WTC11 (cell line): ENCODE data around the gene DPP7. TPM values are rescaled to one million over a fixed set of nuclear protein-coding genes. Genes with fewer than 3 reads are reported as not detected.
"Not testable (repeated sequence)": the region's sequence is repeated elsewhere in the genome, so short reads cannot be mapped to it uniquely, and the experiment has no call there.

Experiments
- ATAC-seq: fragments of 200-7000 bp; cut with Tn5 transposase; 2 replicates; pipeline ENCODE4 v1.10.0; 2021; ENCODE audit warnings: mild to moderate bottlenecking, moderate library complexity
- CTCF ChIA-PET: fragments of 300-600 bp; sonication (Branson Sonifier 250); formaldehyde crosslinking; loops from one replicate; lab custom pipeline; 2021; ENCODE audit warnings: antibody characterized with exemption; lab: Charles Lee
- POLR2A ChIA-PET: fragments of 350-600 bp; sonication (Branson Sonifier 250); formaldehyde crosslinking; loops from one replicate; lab custom pipeline; 2021; ENCODE audit warnings: antibody characterized with exemption; lab: Charles Lee
- DNase-seq: peaks from one replicate; pipeline ENCODE4 v3.0.0; 2021; ENCODE audit warnings: low spot score
- H3K27ac Mint-ChIP-seq: 2 replicates; pipeline ENCODE4 v1.8.0; 2021; ENCODE audit warnings: mixed read lengths
- H3K27me3 Mint-ChIP-seq: 2 replicates; pipeline ENCODE4 v1.8.0; 2021; ENCODE audit warnings: low read depth, mild to moderate bottlenecking, moderate library complexity, mixed read lengths
- H3K36me3 Mint-ChIP-seq: 2 replicates; pipeline ENCODE4 v1.8.0; 2021; ENCODE audit warnings: mixed read lengths
- H3K4me1 Mint-ChIP-seq: 2 replicates; pipeline ENCODE4 v1.8.0; 2022; ENCODE audit warnings: mixed read lengths
- H3K4me3 Mint-ChIP-seq: 2 replicates; pipeline ENCODE4 v1.8.0; 2021; ENCODE audit warnings: mild to moderate bottlenecking, moderate library complexity, mixed read lengths
- H3K9me3 Mint-ChIP-seq: 2 replicates; pipeline ENCODE4 v1.8.0; 2021; ENCODE audit warnings: mixed read lengths
- FOXK1 ChIP-seq: sonication (generic); formaldehyde crosslinking; IDR thresholded peaks from 2 replicates; pipeline ENCODE4 v1.8.0; 2022; ENCODE audit warnings: mild to moderate bottlenecking, moderate library complexity, missing genetic modification reagents
- GRHL2 ChIP-seq: fragments of 250-450 bp; sonication (Bioruptor Pico); IDR thresholded peaks from 2 replicates; pipeline ENCODE4 v1.8.0; 2022; ENCODE audit warnings: mild to moderate bottlenecking, moderate library complexity; ENCODE audit not compliant: insufficient replicate concordance, severe bottlenecking
- total RNA-seq: library from RNA; stranded (reverse); gene quantifications from 3 replicates; pipeline ENCODE4 v1.2.3, GENCODE V29; 2021
- TF ChIP-seq, protein P1 (sequence below): sonication (generic); formaldehyde crosslinking; IDR thresholded peaks from 2 replicates; pipeline ENCODE4 v1.8.0; 2022; ENCODE audit warnings: mild to moderate bottlenecking, missing genetic modification reagents
- TF ChIP-seq, protein P2 (sequence below): sonication (generic); formaldehyde crosslinking; IDR thresholded peaks from 2 replicates; pipeline ENCODE4 v1.8.0; 2022; ENCODE audit warnings: missing genetic modification reagents
- TF ChIP-seq, protein P3 (sequence below): fragments of 250-450 bp; sonication (Bioruptor Pico); IDR thresholded peaks from 2 replicates; pipeline ENCODE4 v1.9.0; 2021; ENCODE audit warnings: mild to moderate bottlenecking
- TF ChIP-seq, protein P4 (sequence below): sonication (generic); formaldehyde crosslinking; IDR thresholded peaks from 2 replicates; pipeline ENCODE4 v1.8.1; 2023; ENCODE audit warnings: mild to moderate bottlenecking, missing genetic modification reagents, borderline replicate concordance

DPP7 gene
- total RNA-seq, 1 experiment from 2014 or later: 38.9 TPM

DNA sequence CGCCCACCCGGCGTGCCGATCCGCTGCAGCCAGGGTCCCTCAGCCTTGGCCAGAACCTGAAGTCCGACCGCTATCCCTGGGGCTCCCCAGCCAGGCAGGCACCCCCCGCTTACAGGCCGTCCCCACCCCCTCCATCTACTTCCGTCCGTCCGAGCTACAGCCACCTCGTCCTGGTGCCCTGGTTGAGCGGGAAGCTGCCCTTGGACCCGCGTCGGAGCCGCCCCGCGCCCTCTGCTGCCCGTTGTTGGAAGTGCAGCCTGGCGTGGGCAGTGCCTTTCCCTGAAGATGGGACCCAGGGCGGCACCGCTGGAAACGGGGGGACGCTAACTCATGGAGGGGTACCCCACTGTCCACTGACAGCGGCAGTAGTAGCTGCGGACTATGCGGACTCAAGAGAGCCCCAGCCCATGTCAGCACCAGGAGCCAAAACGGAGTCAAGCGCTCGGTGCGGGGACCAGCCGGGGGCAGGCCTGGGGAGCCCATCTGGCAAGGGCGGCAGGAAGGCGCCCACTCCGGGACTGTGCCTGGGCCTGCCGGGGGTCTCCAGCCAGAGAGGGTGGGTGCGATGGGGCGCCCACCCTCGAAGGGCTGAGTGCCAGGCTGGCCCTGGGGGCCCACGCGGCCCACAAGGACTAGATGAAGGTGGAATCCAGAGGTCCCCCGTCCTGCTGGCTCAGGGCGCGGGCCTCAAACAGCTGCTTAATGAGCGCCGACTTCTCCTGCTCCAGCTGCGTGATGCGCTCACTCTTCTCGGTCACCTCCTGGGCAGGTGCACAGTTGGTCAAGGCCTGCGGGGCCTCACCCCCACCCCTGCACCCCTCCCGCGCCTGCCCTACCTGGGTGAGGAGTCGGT is 50.3 kb downstream of the DPP7 start (continued):
- TF ChIP-seq, protein P1, sequence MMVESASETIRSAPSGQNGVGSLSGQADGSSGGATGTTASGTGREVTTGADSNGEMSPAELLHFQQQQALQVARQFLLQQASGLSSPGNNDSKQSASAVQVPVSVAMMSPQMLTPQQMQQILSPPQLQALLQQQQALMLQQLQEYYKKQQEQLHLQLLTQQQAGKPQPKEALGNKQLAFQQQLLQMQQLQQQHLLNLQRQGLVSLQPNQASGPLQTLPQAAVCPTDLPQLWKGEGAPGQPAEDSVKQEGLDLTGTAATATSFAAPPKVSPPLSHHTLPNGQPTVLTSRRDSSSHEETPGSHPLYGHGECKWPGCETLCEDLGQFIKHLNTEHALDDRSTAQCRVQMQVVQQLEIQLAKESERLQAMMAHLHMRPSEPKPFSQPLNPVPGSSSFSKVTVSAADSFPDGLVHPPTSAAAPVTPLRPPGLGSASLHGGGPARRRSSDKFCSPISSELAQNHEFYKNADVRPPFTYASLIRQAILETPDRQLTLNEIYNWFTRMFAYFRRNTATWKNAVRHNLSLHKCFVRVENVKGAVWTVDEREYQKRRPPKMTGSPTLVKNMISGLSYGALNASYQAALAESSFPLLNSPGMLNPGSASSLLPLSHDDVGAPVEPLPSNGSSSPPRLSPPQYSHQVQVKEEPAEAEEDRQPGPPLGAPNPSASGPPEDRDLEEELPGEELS (CRISPR knock-in tag): 0 out of 2 replicates have a peak, but pooled peaks have one; percentile 19
- TF ChIP-seq FOXK1 (CRISPR knock-in tag): 0 out of 2 replicates have a peak, but pooled peaks have one; percentile 16

DNA sequence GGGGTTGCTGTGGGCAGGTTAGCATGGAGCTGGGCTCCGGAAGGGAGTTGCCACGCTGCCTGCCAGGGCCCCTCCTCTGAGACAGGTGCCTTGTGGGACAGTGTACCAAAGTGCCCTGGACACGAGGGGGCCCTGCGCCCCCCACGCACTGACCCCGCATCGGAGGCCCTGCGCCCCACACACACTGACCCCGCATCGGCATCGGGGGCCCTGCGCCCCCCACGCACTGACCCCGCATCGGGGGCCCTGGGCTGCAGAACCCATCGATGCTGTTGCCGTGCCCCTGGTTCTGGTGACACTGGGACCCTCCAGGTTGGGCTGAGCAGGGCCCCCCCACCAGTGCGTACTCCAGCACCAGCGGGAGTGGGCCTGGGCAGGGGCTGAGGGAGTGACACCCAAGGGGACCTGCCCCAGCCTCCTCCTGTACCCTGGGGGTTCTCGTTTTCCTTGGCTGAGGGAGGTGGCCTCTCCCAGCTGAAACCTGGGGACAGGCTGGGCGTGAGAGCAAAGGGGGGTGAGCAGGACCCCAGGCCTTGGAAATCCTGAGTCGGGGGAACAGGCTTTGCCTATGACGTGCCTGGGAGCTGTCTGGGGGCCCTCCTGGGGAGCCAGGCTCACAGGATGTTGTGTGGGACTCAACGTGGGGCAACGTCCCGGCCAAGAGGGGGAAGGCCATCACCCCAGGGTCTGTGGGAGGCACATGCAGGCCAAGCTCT is 51.1 kb downstream of the DPP7 start:
- Mint-ChIP-seq H3K9me3 (no peaks in the 10 kb centered on the region), H3K27me3 (peaks cover 6% of the 10 kb centered on the region), H3K4me1 (peaks cover 8% of the 10 kb centered on the region), H3K4me3 (no peak overlapping the region), H3K36me3 (peaks cover 3% of the 10 kb centered on the region), H3K27ac (no peak overlapping the region)
- POLR2A ChIA-PET: interaction anchor here (0.6 kb wide), 1 partner anchor 220 kb away, joined by 7 read pairs; no protein-coding TSS in a partner anchor
- DNase-seq: no peak
- no peak for ATAC-seq
- CTCF ChIA-PET: interaction anchor here (0.5 to 10.4 kb wide), 56 partner anchors 7 to 736 kb away, joined by 3 to 240 read pairs (median 5); partner anchors contain the start of genes ENTPD2, FUT7, GPSM1 and LCN8
- TF ChIP-seq GRHL2 (CRISPR knock-in tag): no peak
- TF ChIP-seq, protein P2, sequence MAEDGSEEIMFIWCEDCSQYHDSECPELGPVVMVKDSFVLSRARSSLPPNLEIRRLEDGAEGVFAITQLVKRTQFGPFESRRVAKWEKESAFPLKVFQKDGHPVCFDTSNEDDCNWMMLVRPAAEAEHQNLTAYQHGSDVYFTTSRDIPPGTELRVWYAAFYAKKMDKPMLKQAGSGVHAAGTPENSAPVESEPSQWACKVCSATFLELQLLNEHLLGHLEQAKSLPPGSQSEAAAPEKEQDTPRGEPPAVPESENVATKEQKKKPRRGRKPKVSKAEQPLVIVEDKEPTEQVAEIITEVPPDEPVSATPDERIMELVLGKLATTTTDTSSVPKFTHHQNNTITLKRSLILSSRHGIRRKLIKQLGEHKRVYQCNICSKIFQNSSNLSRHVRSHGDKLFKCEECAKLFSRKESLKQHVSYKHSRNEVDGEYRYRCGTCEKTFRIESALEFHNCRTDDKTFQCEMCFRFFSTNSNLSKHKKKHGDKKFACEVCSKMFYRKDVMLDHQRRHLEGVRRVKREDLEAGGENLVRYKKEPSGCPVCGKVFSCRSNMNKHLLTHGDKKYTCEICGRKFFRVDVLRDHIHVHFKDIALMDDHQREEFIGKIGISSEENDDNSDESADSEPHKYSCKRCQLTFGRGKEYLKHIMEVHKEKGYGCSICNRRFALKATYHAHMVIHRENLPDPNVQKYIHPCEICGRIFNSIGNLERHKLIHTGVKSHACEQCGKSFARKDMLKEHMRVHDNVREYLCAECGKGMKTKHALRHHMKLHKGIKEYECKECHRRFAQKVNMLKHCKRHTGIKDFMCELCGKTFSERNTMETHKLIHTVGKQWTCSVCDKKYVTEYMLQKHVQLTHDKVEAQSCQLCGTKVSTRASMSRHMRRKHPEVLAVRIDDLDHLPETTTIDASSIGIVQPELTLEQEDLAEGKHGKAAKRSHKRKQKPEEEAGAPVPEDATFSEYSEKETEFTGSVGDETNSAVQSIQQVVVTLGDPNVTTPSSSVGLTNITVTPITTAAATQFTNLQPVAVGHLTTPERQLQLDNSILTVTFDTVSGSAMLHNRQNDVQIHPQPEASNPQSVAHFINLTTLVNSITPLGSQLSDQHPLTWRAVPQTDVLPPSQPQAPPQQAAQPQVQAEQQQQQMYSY (CRISPR knock-in tag): peak; percentile 47; the same call in 1 of the 2 replicates

DNA sequence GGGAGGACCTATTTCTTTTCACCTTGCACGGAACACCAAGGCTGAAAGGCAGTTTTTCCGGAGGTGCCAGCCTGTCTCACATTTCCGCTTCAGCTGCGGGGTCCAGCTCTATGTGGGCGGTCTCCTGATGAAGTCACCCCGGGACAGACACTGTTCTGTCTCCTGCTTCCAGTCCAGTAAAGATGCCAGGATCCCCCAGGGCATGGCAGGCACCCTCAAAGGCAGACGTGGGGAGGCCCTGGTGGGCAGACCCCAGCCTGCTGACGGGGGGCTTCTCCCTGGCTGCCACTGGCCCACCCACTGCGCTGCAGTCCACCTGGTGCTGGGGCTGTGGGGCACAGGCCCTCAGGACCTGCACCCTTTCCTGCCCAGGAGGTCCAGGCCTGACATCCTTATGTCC is 51.7 kb downstream of the DPP7 start:
- POLR2A ChIA-PET, H3K27me3 Mint-ChIP-seq, H3K4me1 Mint-ChIP-seq, H3K4me3 Mint-ChIP-seq, ATAC-seq, H3K27ac Mint-ChIP-seq, H3K36me3 Mint-ChIP-seq, DNase-seq, H3K9me3 Mint-ChIP-seq: not testable (repeated sequence)
- CTCF ChIA-PET: interaction anchor here (1.4 to 9.8 kb wide), 6 partner anchors 6 to 138 kb away, joined by 4 to 240 read pairs (median 9); partner anchors contain the start of genes ENTPD2, PAXX and TPRN

DNA sequence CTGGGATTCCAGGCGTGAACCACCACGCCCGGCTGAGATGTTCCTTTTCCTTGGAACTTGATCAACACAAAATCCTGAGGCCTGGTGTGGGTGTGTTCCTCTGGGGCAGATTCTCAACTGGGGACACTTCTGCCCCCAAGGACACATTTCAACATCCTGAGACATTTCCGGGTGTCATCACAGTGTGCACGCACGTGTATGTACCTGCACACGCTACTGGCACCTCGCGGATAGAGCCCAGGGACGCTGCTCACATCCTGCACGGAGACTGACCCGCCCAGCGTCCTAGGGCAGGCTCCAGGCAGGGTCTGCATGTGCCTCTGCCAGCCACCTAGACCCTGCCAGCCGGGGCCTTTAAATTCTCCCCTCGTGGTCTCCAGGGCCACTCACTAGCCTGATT is 52.1 kb downstream of the DPP7 start:
- DNase-seq: no peak
- Mint-ChIP-seq H3K27ac (no peak overlapping the region), H3K4me3 (no peak overlapping the region), H3K4me1 (no peaks in the 10 kb centered on the region), H3K27me3 (peaks cover 6% of the 10 kb centered on the region), H3K9me3 (no peaks in the 10 kb centered on the region), H3K36me3 (peaks cover 3% of the 10 kb centered on the region)
- POLR2A ChIA-PET: no interaction called here
- CTCF ChIA-PET: interaction anchor here (2.1 to 2.4 kb wide), 2 partner anchors 28 to 71 kb away, joined by 9 to 33 read pairs; partner anchors contain the start of gene PAXX
- TF ChIP-seq, protein P3, sequence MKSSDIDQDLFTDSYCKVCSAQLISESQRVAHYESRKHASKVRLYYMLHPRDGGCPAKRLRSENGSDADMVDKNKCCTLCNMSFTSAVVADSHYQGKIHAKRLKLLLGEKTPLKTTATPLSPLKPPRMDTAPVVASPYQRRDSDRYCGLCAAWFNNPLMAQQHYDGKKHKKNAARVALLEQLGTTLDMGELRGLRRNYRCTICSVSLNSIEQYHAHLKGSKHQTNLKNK (CRISPR knock-in tag): no peak
- TF ChIP-seq, protein P4, sequence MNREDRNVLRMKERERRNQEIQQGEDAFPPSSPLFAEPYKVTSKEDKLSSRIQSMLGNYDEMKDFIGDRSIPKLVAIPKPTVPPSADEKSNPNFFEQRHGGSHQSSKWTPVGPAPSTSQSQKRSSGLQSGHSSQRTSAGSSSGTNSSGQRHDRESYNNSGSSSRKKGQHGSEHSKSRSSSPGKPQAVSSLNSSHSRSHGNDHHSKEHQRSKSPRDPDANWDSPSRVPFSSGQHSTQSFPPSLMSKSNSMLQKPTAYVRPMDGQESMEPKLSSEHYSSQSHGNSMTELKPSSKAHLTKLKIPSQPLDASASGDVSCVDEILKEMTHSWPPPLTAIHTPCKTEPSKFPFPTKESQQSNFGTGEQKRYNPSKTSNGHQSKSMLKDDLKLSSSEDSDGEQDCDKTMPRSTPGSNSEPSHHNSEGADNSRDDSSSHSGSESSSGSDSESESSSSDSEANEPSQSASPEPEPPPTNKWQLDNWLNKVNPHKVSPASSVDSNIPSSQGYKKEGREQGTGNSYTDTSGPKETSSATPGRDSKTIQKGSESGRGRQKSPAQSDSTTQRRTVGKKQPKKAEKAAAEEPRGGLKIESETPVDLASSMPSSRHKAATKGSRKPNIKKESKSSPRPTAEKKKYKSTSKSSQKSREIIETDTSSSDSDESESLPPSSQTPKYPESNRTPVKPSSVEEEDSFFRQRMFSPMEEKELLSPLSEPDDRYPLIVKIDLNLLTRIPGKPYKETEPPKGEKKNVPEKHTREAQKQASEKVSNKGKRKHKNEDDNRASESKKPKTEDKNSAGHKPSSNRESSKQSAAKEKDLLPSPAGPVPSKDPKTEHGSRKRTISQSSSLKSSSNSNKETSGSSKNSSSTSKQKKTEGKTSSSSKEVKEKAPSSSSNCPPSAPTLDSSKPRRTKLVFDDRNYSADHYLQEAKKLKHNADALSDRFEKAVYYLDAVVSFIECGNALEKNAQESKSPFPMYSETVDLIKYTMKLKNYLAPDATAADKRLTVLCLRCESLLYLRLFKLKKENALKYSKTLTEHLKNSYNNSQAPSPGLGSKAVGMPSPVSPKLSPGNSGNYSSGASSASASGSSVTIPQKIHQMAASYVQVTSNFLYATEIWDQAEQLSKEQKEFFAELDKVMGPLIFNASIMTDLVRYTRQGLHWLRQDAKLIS: no peak
- ATAC-seq: no peak

Other genes starting within 250 kb of the DPP7 start
- 312 to 334 TPM (median 328 TPM) in 3 replicates for gene EDF1, start 248.4 kb downstream of the DPP7 start, total RNA-seq
- gene TRAF2, start 228.2 kb downstream of the DPP7 start, total RNA-seq: 55.0 to 62.5 TPM (median 61.3 TPM) in 3 replicates
- 58.2 to 70.5 TPM (median 63.9 TPM) in 3 replicates for gene FBXW5, start 170.0 kb downstream of the DPP7 start, total RNA-seq
- 0.85 to 1.7 TPM (median 1.5 TPM) in 3 replicates for gene C8G, start 169.5 kb downstream of the DPP7 start, total RNA-seq
- 1.9 to 4.7 TPM (median 3.4 TPM) in 3 replicates for gene LCN12, start 162.5 kb downstream of the DPP7 start, total RNA-seq
- gene PTGDS, start 137.2 kb downstream of the DPP7 start, total RNA-seq: 2.2 to 4.0 TPM (median 2.9 TPM) in 3 replicates
- gene LCNL1, start 131.7 kb downstream of the DPP7 start, total RNA-seq: 0.27 to 0.50 TPM (median 0.34 TPM) in 3 replicates
- 44.1 to 45.3 TPM (median 44.6 TPM) in 3 replicates for gene PAXX, start 122.3 kb downstream of the DPP7 start, total RNA-seq
- gene CLIC3, start 118.2 kb downstream of the DPP7 start, total RNA-seq: 0.31 to 0.41 TPM in 2 of 3 replicates, not detected in the other
- gene ABCA2, start 86.5 kb downstream of the DPP7 start, total RNA-seq: 19.2 to 28.3 TPM (median 25.9 TPM) in 3 replicates
- not detected in 3 replicates for gene FUT7, start 82.6 kb downstream of the DPP7 start, total RNA-seq
- 64.3 to 68.8 TPM (median 64.5 TPM) in 3 replicates for gene NPDC1, start 68.6 kb downstream of the DPP7 start, total RNA-seq
- gene ENTPD2, start 60.7 kb downstream of the DPP7 start, total RNA-seq: 8.3 to 9.6 TPM (median 9.2 TPM) in 3 replicates
- gene SAPCD2, start 44.2 kb downstream of the DPP7 start, total RNA-seq: 52.0 to 67.0 TPM (median 53.6 TPM) in 3 replicates
- 12.1 to 17.7 TPM (median 14.3 TPM) in 3 replicates for gene UAP1L1, start 37.2 kb downstream of the DPP7 start, total RNA-seq
- gene MAN1B1, start 27.7 kb downstream of the DPP7 start, total RNA-seq: 44.9 to 57.1 TPM (median 47.1 TPM) in 3 replicates
- gene GRIN1, start 24.4 kb upstream of the DPP7 start, total RNA-seq: 4.0 to 6.6 TPM (median 4.1 TPM) in 3 replicates
- 1.1 to 2.2 TPM (median 2.1 TPM) in 3 replicates for gene LRRC26, start 55.3 kb upstream of the DPP7 start, total RNA-seq
- not detected in 3 replicates for gene TMEM210, start 57.3 kb upstream of the DPP7 start, total RNA-seq
- 61.0 to 80.9 TPM (median 61.2 TPM) in 3 replicates for gene ANAPC2, start 73.8 kb upstream of the DPP7 start, total RNA-seq
- gene SSNA1, start 73.9 kb upstream of the DPP7 start, total RNA-seq: 102 to 105 TPM (median 103 TPM) in 3 replicates
- 33.4 to 43.1 TPM (median 38.1 TPM) in 3 replicates for gene TPRN, start 86.0 kb upstream of the DPP7 start, total RNA-seq
- gene TMEM203, start 90.9 kb upstream of the DPP7 start, total RNA-seq: 46.7 to 50.6 TPM (median 47.4 TPM) in 3 replicates
- gene NDOR1, start 91.0 kb upstream of the DPP7 start, total RNA-seq: 40.3 to 49.0 TPM (median 43.2 TPM) in 3 replicates
- gene RNF208, start 107.5 kb upstream of the DPP7 start, total RNA-seq: 13.3 to 14.8 TPM (median 14.3 TPM) in 3 replicates
- 2.8 to 3.5 TPM (median 2.9 TPM) in 3 replicates for gene CYSRT1, start 110.4 kb upstream of the DPP7 start, total RNA-seq
- 0.32 to 0.59 TPM (median 0.41 TPM) in 3 replicates for gene RNF224, start 112.8 kb upstream of the DPP7 start, total RNA-seq
- 0.13 to 0.23 TPM (median 0.14 TPM) in 3 replicates for gene SLC34A3, start 116.2 kb upstream of the DPP7 start, total RNA-seq
- 373 to 376 TPM (median 375 TPM) in 3 replicates for gene TUBB4B, start 126.6 kb upstream of the DPP7 start, total RNA-seq
- gene STPG3, start 136.6 kb upstream of the DPP7 start, total RNA-seq: 0.21 to 0.26 TPM in 2 of 3 replicates, not detected in the other
- gene NELFB, start 140.6 kb upstream of the DPP7 start, total RNA-seq: 93.7 to 95.0 TPM (median 94.7 TPM) in 3 replicates
- gene TOR4A, start 163.0 kb upstream of the DPP7 start, total RNA-seq: 7.3 to 11.8 TPM (median 11.3 TPM) in 3 replicates
- 46.7 to 52.4 TPM (median 51.5 TPM) in 3 replicates for gene NRARP, start 187.5 kb upstream of the DPP7 start, total RNA-seq